Endothelial cell (in vitro differentiated cells): ENCODE data around the gene GPC5. TPM values are rescaled to one million over a fixed set of nuclear protein-coding genes. Genes with fewer than 3 reads are reported as not detected.

Experiments used
- DNase-seq: peaks from one replicate; pipeline ENCODE4 v3.0.0; 2021; ENCODE audit warnings: low spot score
- H3K27ac Mint-ChIP-seq: one replicate; pipeline ENCODE4 v1.8.0; 2021; ENCODE audit warnings: mixed read lengths, inconsistent platforms; ENCODE audit not compliant: unreplicated experiment
- H3K27me3 Mint-ChIP-seq: one replicate; pipeline ENCODE4 v1.8.0; 2021; ENCODE audit warnings: mild to moderate bottlenecking, moderate library complexity, mixed read lengths, inconsistent platforms; ENCODE audit not compliant: unreplicated experiment
- H3K36me3 Mint-ChIP-seq: one replicate; pipeline ENCODE4 v1.8.0; 2021; ENCODE audit warnings: mild to moderate bottlenecking, low read depth, mixed read lengths, inconsistent platforms; ENCODE audit not compliant: unreplicated experiment
- H3K4me1 Mint-ChIP-seq: one replicate; pipeline ENCODE4 v1.8.0; 2021; ENCODE audit warnings: mild to moderate bottlenecking, mixed read lengths, inconsistent platforms; ENCODE audit not compliant: unreplicated experiment
- H3K4me3 Mint-ChIP-seq: one replicate; pipeline ENCODE4 v1.8.0; 2021; ENCODE audit warnings: mild to moderate bottlenecking, mixed read lengths, inconsistent platforms; ENCODE audit not compliant: unreplicated experiment
- H3K9me3 Mint-ChIP-seq: one replicate; pipeline ENCODE4 v1.8.0; 2021; ENCODE audit warnings: mixed read lengths, inconsistent platforms; ENCODE audit not compliant: unreplicated experiment
- total RNA-seq: library from RNA; stranded (reverse); fragmentation: NEBNext Ultra II Directional; extraction: Animal tissue kit (Norgen Biotek cat#: 25700); gene quantifications from one replicate; pipeline ENCODE4 v1.2.1, GENCODE V29; 2021; ENCODE audit not compliant: unreplicated experiment
- TF ChIP-seq, protein P1 (sequence below): fragments of 200-600 bp; sonication (generic); IDR thresholded peaks from one replicate; pipeline ENCODE4 v1.5.0; 2021; ENCODE audit warnings: antibody characterized with exemption; ENCODE audit not compliant: unreplicated experiment

GPC5 gene
- total RNA-seq, 1 donor from 2014 or later = not detected

DNA sequence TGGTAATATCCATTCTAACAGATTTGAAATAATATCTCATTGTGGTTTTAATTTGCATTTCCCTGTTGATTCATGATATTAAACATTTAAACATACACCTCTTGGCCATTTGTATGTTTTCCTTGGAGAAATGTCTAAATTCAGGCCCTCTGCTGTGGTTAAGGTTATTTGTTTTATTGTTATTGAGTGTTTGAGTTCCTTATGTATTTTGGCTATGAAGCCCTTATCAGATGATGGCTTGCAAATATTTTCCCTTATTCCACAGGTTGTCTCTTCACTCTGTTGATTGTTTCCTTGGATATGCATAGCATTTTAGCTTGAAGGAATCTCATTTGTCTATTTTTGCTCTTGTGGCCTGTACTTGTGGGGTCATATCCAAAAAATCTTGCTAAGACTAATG lies 303.6 kb downstream of the GPC5 start:
- TF ChIP-seq, protein P1, sequence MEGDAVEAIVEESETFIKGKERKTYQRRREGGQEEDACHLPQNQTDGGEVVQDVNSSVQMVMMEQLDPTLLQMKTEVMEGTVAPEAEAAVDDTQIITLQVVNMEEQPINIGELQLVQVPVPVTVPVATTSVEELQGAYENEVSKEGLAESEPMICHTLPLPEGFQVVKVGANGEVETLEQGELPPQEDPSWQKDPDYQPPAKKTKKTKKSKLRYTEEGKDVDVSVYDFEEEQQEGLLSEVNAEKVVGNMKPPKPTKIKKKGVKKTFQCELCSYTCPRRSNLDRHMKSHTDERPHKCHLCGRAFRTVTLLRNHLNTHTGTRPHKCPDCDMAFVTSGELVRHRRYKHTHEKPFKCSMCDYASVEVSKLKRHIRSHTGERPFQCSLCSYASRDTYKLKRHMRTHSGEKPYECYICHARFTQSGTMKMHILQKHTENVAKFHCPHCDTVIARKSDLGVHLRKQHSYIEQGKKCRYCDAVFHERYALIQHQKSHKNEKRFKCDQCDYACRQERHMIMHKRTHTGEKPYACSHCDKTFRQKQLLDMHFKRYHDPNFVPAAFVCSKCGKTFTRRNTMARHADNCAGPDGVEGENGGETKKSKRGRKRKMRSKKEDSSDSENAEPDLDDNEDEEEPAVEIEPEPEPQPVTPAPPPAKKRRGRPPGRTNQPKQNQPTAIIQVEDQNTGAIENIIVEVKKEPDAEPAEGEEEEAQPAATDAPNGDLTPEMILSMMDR = no peak
- H3K4me1 Mint-ChIP-seq = no peaks in the 10 kb centered on the region
- H3K36me3 Mint-ChIP-seq = no peaks in the 10 kb centered on the region
- H3K27ac Mint-ChIP-seq = no peak overlapping the region
- no peak overlapping the region for H3K4me3 Mint-ChIP-seq
- no peaks in the 10 kb centered on the region for H3K9me3 Mint-ChIP-seq
- peaks cover 4% of the 10 kb centered on the region for H3K27me3 Mint-ChIP-seq
- DNase-seq = no peak

GRCh38 chr13:91702411-91702810 lies 304.0 kb downstream of the GPC5 start:
- no peak overlapping the region for H3K4me3 Mint-ChIP-seq
- TF ChIP-seq, protein P1 = no peak
- H3K27me3 Mint-ChIP-seq = peaks cover 4% of the 10 kb centered on the region
- no peak overlapping the region for H3K27ac Mint-ChIP-seq
- H3K9me3 Mint-ChIP-seq = no peaks in the 10 kb centered on the region
- H3K36me3 Mint-ChIP-seq = no peaks in the 10 kb centered on the region
- no peaks in the 10 kb centered on the region for H3K4me1 Mint-ChIP-seq
- no peak for DNase-seq

DNA sequence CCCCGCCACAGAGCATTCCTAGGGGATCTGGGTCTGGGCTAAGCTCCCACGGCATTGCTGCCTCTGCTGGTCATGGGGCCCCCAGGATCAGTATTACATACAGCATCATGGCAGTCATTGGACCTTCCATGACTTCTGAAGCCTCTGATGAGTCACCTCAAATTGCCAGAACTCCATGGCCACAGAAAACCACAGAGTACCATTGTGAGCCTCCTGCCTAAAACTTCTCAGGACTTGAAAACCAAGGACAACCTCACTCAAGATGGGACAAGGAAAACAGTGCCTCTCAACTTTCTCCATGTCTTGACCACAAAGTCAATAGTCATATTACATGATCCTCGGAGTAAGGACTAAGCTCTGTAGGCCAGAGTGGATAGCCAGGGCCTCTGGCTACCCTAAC lies 306.0 kb downstream of the GPC5 start:
- Mint-ChIP-seq H3K27ac (no peak overlapping the region), H3K36me3 (no peaks in the 10 kb centered on the region), H3K4me3 (no peak overlapping the region), H3K9me3 (no peaks in the 10 kb centered on the region), H3K4me1 (no peaks in the 10 kb centered on the region), H3K27me3 (peaks cover 4% of the 10 kb centered on the region)
- no peak for DNase-seq
- TF ChIP-seq, protein P1 = no peak

GRCh38 chr13:91708558-91708957 lies 310.1 kb downstream of the GPC5 start:
- DNase-seq = no peak
- Mint-ChIP-seq H3K4me3 (no peak overlapping the region), H3K4me1 (no peaks in the 10 kb centered on the region)

GRCh38 chr13:91709180-91709579 lies 310.8 kb downstream of the GPC5 start:
- Mint-ChIP-seq H3K27ac (no peak overlapping the region), H3K9me3 (no peaks in the 10 kb centered on the region)

More at GRCh38 chr13:91708558-91708957, 310.1 kb downstream of the GPC5 start:
- H3K9me3 Mint-ChIP-seq = no peaks in the 10 kb centered on the region
- H3K27ac Mint-ChIP-seq = no peak overlapping the region
- no peaks in the 10 kb centered on the region for H3K36me3 Mint-ChIP-seq
- TF ChIP-seq, protein P1 = no peak
- peaks cover 4% of the 10 kb centered on the region for H3K27me3 Mint-ChIP-seq

More at GRCh38 chr13:91709180-91709579, 310.8 kb downstream of the GPC5 start:
- Mint-ChIP-seq H3K4me1 (no peaks in the 10 kb centered on the region), H3K36me3 (no peaks in the 10 kb centered on the region), H3K27me3 (peaks cover 3% of the 10 kb centered on the region), H3K4me3 (no peak overlapping the region)
- DNase-seq = no peak
- TF ChIP-seq, protein P1 = no peak
